GM18870 (cell line): ENCODE measurements around the gene GIT2.
A peak's percentile ranks its signal among the peaks of the same experiment; 100 is the strongest.
"Not testable (repeated sequence)": the region's sequence is repeated elsewhere in the genome, so short reads cannot be mapped to it uniquely, and the experiment has no call there.

Source experiments
- ATAC-seq: cut with Tn5 transposase; IDR thresholded peaks from one replicate; pipeline ENCODE4 v1.9.1; 2021; ENCODE audit warnings: moderate library complexity; ENCODE audit not compliant: unreplicated experiment

GIT2 gene

GRCh38 chr12:109995686-109996482 lies at the start of gene GIT2:
Gene GIT2 (minus strand): TSS chr12:109996368. CDS start chr12:109996224, 144 bp downstream.
- peak; percentile 46 for ATAC-seq

GRCh38 chr12:110042264-110042663 lies 46.1 kb upstream of the GIT2 start:
- no peak for ATAC-seq

GRCh38 chr12:110039085-110039807 lies 43.1 kb upstream of the GIT2 start:
- ATAC-seq: no peak

- ATAC-seq: no peak
These were observed 42.5 kb upstream of the GIT2 start for GRCh38 chr12:110038741-110039084.

- no peak for ATAC-seq
These were observed 41.1 kb upstream of the GIT2 start for GRCh38 chr12:110037315-110037714.

- ATAC-seq: no peak
These were observed 39.5 kb upstream of the GIT2 start for GRCh38 chr12:110035534-110036104.

GRCh38 chr12:110033888-110034287 lies 37.7 kb upstream of the GIT2 start:
- no peak for ATAC-seq

GRCh38 chr12:110029290-110029815 lies 33.2 kb upstream of the GIT2 start:
- no peak for ATAC-seq

GRCh38 chr12:110028323-110028722 lies 32.2 kb upstream of the GIT2 start:
- ATAC-seq: no peak

GRCh38 chr12:110024051-110024450 lies 27.9 kb upstream of the GIT2 start:
- ATAC-seq: no peak

- ATAC-seq: no peak
These were observed 27.2 kb upstream of the GIT2 start for GRCh38 chr12:110023059-110023980.

GRCh38 chr12:110020956-110021355 lies 24.8 kb upstream of the GIT2 start:
- no peak for ATAC-seq

GRCh38 chr12:110015132-110015531 lies 19.0 kb upstream of the GIT2 start:
- no peak for ATAC-seq

- ATAC-seq: no peak
These were observed 16.5 kb upstream of the GIT2 start for GRCh38 chr12:110012659-110013058.

- ATAC-seq: peak; percentile 48
These were observed 16.0 kb upstream of the GIT2 start for GRCh38 chr12:110012137-110012536.

GRCh38 chr12:110010853-110011723 lies 14.9 kb upstream of the GIT2 start:
- no peak for ATAC-seq

- not testable (repeated sequence) for ATAC-seq
These were observed 12.7 kb upstream of the GIT2 start for GRCh38 chr12:110008681-110009398.

GRCh38 chr12:110007881-110008280 lies 11.7 kb upstream of the GIT2 start:
- no peak for ATAC-seq

GRCh38 chr12:110006115-110006514 lies 9.9 kb upstream of the GIT2 start:
- no peak for ATAC-seq
